ENCODE measurements around the gene ACTL10.
"Not testable (repeated sequence)": the region's sequence is repeated elsewhere in the genome, so short reads cannot be mapped to it uniquely, and the experiment has no call there.

The ACTL10 gene

GRCh38 chr20:33694639-33695012, 27.9 kb downstream of the ACTL10 start:
- DNase-seq (ENCODE audit: insufficient read length, low spot score) (no peak), FAIRE-seq (no peak)
- no peak for TF ChIP-seq POLR2A (IDR thresholded peaks at IDR 0.05; ENCODE audit: low read depth, low read length)

DNA sequence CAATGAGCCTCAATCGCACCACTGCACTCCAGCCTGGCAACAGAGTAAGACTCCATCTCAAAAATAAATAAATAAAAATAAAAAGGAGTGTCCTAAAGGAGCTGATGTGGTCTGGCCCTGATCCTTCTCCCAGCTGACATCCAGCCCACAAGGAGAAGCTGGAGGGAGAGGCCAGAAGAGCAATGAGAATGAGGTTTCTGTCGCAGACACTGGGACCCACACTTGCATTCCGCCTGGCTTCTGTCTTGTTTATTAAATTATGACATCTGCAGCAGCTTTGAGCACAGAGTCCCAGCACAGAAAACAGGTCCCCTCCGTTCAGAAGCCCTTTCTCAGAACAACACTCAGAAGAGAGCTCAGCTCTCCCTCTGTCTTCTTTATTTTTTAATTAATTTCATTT, 29.7 kb downstream of the ACTL10 start:
- DNase-seq (ENCODE audit: insufficient read length, low spot score) (no peak), FAIRE-seq (no peak)
- no peak for TF ChIP-seq POLR2A (IDR thresholded peaks at IDR 0.05; ENCODE audit: low read depth, low read length)

GRCh38 chr20:33697129-33697528, 30.4 kb downstream of the ACTL10 start:
- DNase-seq (ENCODE audit: insufficient read length, low spot score) (no peak), FAIRE-seq (no peak)
- no peak for TF ChIP-seq POLR2A (IDR thresholded peaks at IDR 0.05; ENCODE audit: low read depth, low read length)

GRCh38 chr20:33698966-33699365, 32.2 kb downstream of the ACTL10 start:
- FAIRE-seq; DNase-seq (ENCODE audit: insufficient read length, low spot score): not testable (repeated sequence)

DNA sequence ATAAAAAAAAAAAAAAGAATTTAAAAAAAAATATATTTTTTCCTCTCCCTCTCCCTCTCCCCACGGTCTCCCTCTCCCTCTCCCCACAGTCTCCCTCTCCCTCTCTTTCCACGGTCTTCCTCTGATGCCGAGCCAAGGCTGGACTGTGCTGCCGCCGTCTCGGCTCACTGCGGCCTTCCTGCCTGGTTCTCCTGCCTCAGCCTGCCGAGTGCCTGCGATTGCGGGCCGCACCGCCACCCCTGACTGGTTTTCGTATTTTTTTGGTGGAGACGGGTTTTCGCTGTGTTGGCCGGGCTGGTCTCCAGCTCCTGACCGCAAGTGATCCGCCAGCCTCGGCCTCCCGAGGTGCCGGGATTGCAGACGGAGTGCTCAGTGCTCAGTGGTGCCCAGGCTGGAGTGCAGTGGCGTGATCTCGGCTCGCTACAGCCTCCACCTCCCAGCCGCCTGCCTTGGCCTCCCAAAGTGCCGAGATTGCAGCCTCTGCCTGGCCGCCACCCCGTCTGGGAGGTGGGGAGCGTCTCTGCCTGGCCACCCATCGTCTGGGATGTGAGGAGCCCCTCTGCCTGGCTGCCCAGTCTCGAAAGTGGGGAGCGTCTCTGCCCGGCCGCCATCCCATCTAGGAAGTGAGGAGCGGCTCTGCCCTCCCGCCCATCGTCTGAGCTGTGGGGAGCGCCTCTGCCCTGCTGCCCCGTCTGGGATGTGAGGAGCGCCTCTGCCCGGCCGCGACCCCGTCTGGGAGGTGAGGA, 34.1 kb downstream of the ACTL10 start:
- not testable (repeated sequence) for DNase-seq (ENCODE audit: insufficient read length, low spot score); FAIRE-seq

GRCh38 chr20:33701629-33702450, 35.1 kb downstream of the ACTL10 start:
- no peak for TF ChIP-seq POLR2A (IDR thresholded peaks at IDR 0.05; ENCODE audit: low read depth, low read length)
- FAIRE-seq (no peak), DNase-seq (ENCODE audit: insufficient read length, low spot score) (no peak)

GRCh38 chr20:33702861-33703260, 36.1 kb downstream of the ACTL10 start:
- DNase-seq (ENCODE audit: insufficient read length, low spot score): no peak
- no peak for TF ChIP-seq POLR2A (IDR thresholded peaks at IDR 0.05; ENCODE audit: low read depth, low read length)
- FAIRE-seq: no peak

GRCh38 chr20:33703498-33704137, 36.9 kb downstream of the ACTL10 start:
- DNase-seq (ENCODE audit: insufficient read length, low spot score): no peak
- no peak for TF ChIP-seq POLR2A (IDR thresholded peaks at IDR 0.05; ENCODE audit: low read depth, low read length)
- FAIRE-seq: no peak

GRCh38 chr20:33704197-33704924, 37.6 kb downstream of the ACTL10 start:
- FAIRE-seq: no peak
- no peak for TF ChIP-seq POLR2A (IDR thresholded peaks at IDR 0.05; ENCODE audit: low read depth, low read length)
- DNase-seq (ENCODE audit: insufficient read length, low spot score): no peak

- TF ChIP-seq POLR2A (IDR thresholded peaks at IDR 0.05; ENCODE audit: low read depth, low read length): no peak
- FAIRE-seq: no peak
- DNase-seq (ENCODE audit: insufficient read length, low spot score): no peak
Measured at GRCh38 chr20:33707668-33708067, 40.9 kb downstream of the ACTL10 start.

DNA sequence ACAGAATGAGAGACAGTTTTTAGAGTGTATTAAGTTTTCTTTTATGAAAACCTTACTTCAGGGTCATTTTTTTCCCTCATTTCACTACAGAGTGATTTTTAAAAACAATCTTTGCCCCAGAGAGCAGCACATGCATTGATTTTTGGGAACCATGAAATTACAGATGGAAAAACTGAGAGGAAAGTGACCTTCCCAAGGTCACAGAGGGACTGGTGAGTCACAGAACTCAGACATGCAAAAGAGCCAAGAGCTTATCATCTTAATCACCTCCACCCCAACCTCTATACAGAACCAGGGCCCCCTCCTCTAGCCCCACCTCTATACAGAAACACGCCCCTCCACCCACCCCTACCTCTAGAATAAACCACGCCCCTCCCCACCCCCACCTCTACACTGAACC, 42.7 kb downstream of the ACTL10 start:
- TF ChIP-seq POLR2A (IDR thresholded peaks at IDR 0.05; ENCODE audit: low read depth, low read length): no peak
- DNase-seq (ENCODE audit: insufficient read length, low spot score) (no peak), FAIRE-seq (no peak)

- FAIRE-seq (no peak), DNase-seq (ENCODE audit: insufficient read length, low spot score) (no peak)
- no peak for TF ChIP-seq POLR2A (IDR thresholded peaks at IDR 0.05; ENCODE audit: low read depth, low read length)
Measured at GRCh38 chr20:33709905-33710541, 43.3 kb downstream of the ACTL10 start.

GRCh38 chr20:33710681-33711445, 44.1 kb downstream of the ACTL10 start:
- FAIRE-seq (no peak), DNase-seq (ENCODE audit: insufficient read length, low spot score) (no peak)

More at GRCh38 chr20:33710681-33711445, 44.1 kb downstream of the ACTL10 start:
- no peak for TF ChIP-seq POLR2A (IDR thresholded peaks at IDR 0.05; ENCODE audit: low read depth, low read length)
